MM.1S (cell line): Measurements from ENCODE around the gene TXN.

Experiments
- DNase-seq: peaks from one replicate; pipeline ENCODE4 v3.0.0-alpha.2; 2015
- H2AFZ ChIP-seq: fragments of 300-600 bp; sonication (generic); 2 replicates; pipeline ENCODE4 v1.6.0; 2016; ENCODE audit warnings: antibody characterized with exemption, low read length
- H3F3A ChIP-seq: fragments of 300-600 bp; sonication (generic); 2 replicates; pipeline ENCODE4 v1.6.1; 2016; ENCODE audit warnings: mild to moderate bottlenecking, antibody characterized with exemption, low read length, moderate library complexity, mixed read lengths; ENCODE audit not compliant: insufficient read depth
- H3K27ac ChIP-seq: fragments of 300-600 bp; sonication (generic); 2 replicates; pipeline ENCODE4 v1.5.1; 2016; ENCODE audit warnings: mild to moderate bottlenecking, low read length
- H3K27me3 ChIP-seq: fragments of 300-600 bp; sonication (generic); replicated peaks from 2 replicates; pipeline ENCODE4 v1.6.0; 2016; ENCODE audit warnings: low read length; ENCODE audit not compliant: insufficient read depth
- H3K36me3 ChIP-seq: fragments of 300-600 bp; sonication (generic); replicated peaks from 2 replicates; pipeline ENCODE4 v1.6.1; 2016; ENCODE audit warnings: mild to moderate bottlenecking, low read length, mixed read lengths; ENCODE audit not compliant: insufficient read depth
- H3K4me1 ChIP-seq: fragments of 300-600 bp; sonication (generic); 2 replicates; pipeline ENCODE4 v1.6.1; 2016; ENCODE audit warnings: low read length, mixed read lengths
- H3K4me2 ChIP-seq: fragments of 300-600 bp; sonication (generic); 2 replicates; pipeline ENCODE4 v1.6.0; 2016; ENCODE audit warnings: low read depth, low read length
- H3K4me3 ChIP-seq: fragments of 300-600 bp; sonication (generic); 2 replicates; pipeline ENCODE4 v1.5.1; 2016; ENCODE audit warnings: low read length, mixed read lengths
- H3K79me2 ChIP-seq: fragments of 300-600 bp; sonication (generic); 2 replicates; pipeline ENCODE4 v1.6.1; 2016; ENCODE audit warnings: mixed run types, low read length, mixed read lengths
- H3K9ac ChIP-seq: fragments of 300-600 bp; sonication (generic); 2 replicates; pipeline ENCODE4 v1.6.1; 2016; ENCODE audit warnings: low read length, mixed read lengths
- H3K9me2 ChIP-seq: fragments of 300-600 bp; sonication (generic); replicated peaks from 2 replicates; pipeline ENCODE4 v1.6.1; 2016; ENCODE audit warnings: mild to moderate bottlenecking, low read length, mixed read lengths; ENCODE audit not compliant: insufficient read depth
- H3K9me3 ChIP-seq: fragments of 300-600 bp; sonication (generic); replicated peaks from 2 replicates; pipeline ENCODE4 v1.6.1; 2016; ENCODE audit warnings: mild to moderate bottlenecking, low read length, mixed read lengths; ENCODE audit not compliant: insufficient read depth
- H4K20me1 ChIP-seq: fragments of 300-600 bp; sonication (generic); 2 replicates; pipeline ENCODE4 v1.6.1; 2016; ENCODE audit warnings: mild to moderate bottlenecking, low read length, moderate library complexity, mixed read lengths; ENCODE audit not compliant: insufficient read depth
- CTCF ChIP-seq: fragments of 300-600 bp; sonication (generic); IDR thresholded peaks from 2 replicates; pipeline ENCODE4 v1.5.1; 2016; ENCODE audit warnings: antibody characterized with exemption, low read length, mixed read lengths
- EZH2 ChIP-seq: fragments of 300-600 bp; sonication (generic); optimal IDR thresholded peaks from 2 replicates; pipeline ENCODE3; 2017; ENCODE audit warnings: low read depth, mild to moderate bottlenecking, antibody characterized with exemption, low read length, mixed read lengths
- EZH2phosphoT487 ChIP-seq: fragments of 300-600 bp; sonication (generic); IDR thresholded peaks from 2 replicates; pipeline ENCODE4 v1.6.1; 2018; ENCODE audit warnings: antibody characterized with exemption, low read length

TXN gene

GRCh38 chr9:110256380-110257096 is at the start of gene TXN:
TSS of gene TXN (minus strand) at chr9:110256507. CDS start at chr9:110256435, 72 bp downstream.
- DNase-seq: peak; percentile 95
- H3F3A ChIP-seq: peaks cover 25% of the 10 kb centered on the region
- H3K27ac ChIP-seq: peak within 1 kb of the TSS; percentile 89
- H3K9ac ChIP-seq: peak within 1 kb of the TSS; percentile 91
- H3K27me3 ChIP-seq: no peaks in the 10 kb centered on the region
- no peak for TF ChIP-seq EZH2
- TF ChIP-seq EZH2phosphoT487: no peak
- TF ChIP-seq CTCF: no peak
- H3K4me2 ChIP-seq: peak within 1 kb of the TSS; percentile 93
- no peaks in the 10 kb centered on the region for H3K9me3 ChIP-seq
- H3K4me3 ChIP-seq: peak within 1 kb of the TSS; percentile 94
- H3K79me2 ChIP-seq: peaks cover 55% of the 10 kb centered on the region
- no peaks in the 10 kb centered on the region for H3K9me2 ChIP-seq
- H3K36me3 ChIP-seq: no peaks in the 10 kb centered on the region
- H4K20me1 ChIP-seq: peaks cover 32% of the 10 kb centered on the region
- H3K4me1 ChIP-seq: peaks cover 21% of the 10 kb centered on the region
- peak within 1 kb of the TSS; percentile 76 for H2AFZ ChIP-seq

- H3K4me3 ChIP-seq: no peak overlapping the region
- no peaks in the 10 kb centered on the region for H3K9me2 ChIP-seq
- no peak overlapping the region for H3K27ac ChIP-seq
- H3K4me1 ChIP-seq: peaks cover 11% of the 10 kb centered on the region
- no peaks in the 10 kb centered on the region for H4K20me1 ChIP-seq
- H3K27me3 ChIP-seq: no peaks in the 10 kb centered on the region
- H3F3A ChIP-seq: peaks cover 5% of the 10 kb centered on the region
- H3K36me3 ChIP-seq: no peaks in the 10 kb centered on the region
- H3K9me3 ChIP-seq: no peaks in the 10 kb centered on the region
- no peak for DNase-seq
- H3K79me2 ChIP-seq: no peaks in the 10 kb centered on the region
- TF ChIP-seq EZH2 (no peak), EZH2phosphoT487 (no peak), CTCF (no peak)
- H2AFZ ChIP-seq: no peak overlapping the region
- no peak overlapping the region for H3K9ac ChIP-seq
- no peak overlapping the region for H3K4me2 ChIP-seq
Measured at GRCh38 chr9:110303133-110303532, 46.8 kb upstream of the TXN start.

- Histone ChIP-seq H3K9me3 (no peaks in the 10 kb centered on the region), H3K27ac (no peak overlapping the region), H3F3A (no peaks in the 10 kb centered on the region), H3K79me2 (no peaks in the 10 kb centered on the region), H3K36me3 (no peaks in the 10 kb centered on the region), H3K4me1 (no peaks in the 10 kb centered on the region), H3K9ac (no peak overlapping the region), H3K9me2 (no peaks in the 10 kb centered on the region), H4K20me1 (no peaks in the 10 kb centered on the region), H2AFZ (no peak overlapping the region), H3K4me3 (no peak overlapping the region), H3K4me2 (no peak overlapping the region), H3K27me3 (no peaks in the 10 kb centered on the region)
- TF ChIP-seq EZH2: no peak
- DNase-seq: no peak
Measured at GRCh38 chr9:110298043-110298605, 41.8 kb upstream of the TXN start.

- Histone ChIP-seq H2AFZ (no peak overlapping the region), H3K4me3 (no peak overlapping the region), H3K79me2 (no peaks in the 10 kb centered on the region), H3K36me3 (no peaks in the 10 kb centered on the region), H3K4me2 (no peak overlapping the region), H3K9me2 (no peaks in the 10 kb centered on the region), H3F3A (no peaks in the 10 kb centered on the region), H3K9me3 (no peaks in the 10 kb centered on the region), H3K4me1 (no peaks in the 10 kb centered on the region), H3K27ac (no peak overlapping the region), H3K27me3 (no peaks in the 10 kb centered on the region), H4K20me1 (no peaks in the 10 kb centered on the region), H3K9ac (no peak overlapping the region)
- DNase-seq: no peak
- TF ChIP-seq EZH2 (no peak), EZH2phosphoT487 (no peak), CTCF (no peak)
Measured at GRCh38 chr9:110293248-110293647, 36.9 kb upstream of the TXN start.
